GM10847 (cell line): Measurements from ENCODE around the gene SMIM17.

Experiments used
- POLR2A ChIP-seq: IDR thresholded peaks from 2 replicates; pipeline ENCODE4 v1.6.1; 2011; ENCODE audit not compliant: insufficient read length; ENCODE audit errors: extremely low read depth

Gene SMIM17

GRCh38 chr19:56642711-56643459 lies at the start of gene SMIM17:
Gene SMIM17 (plus strand): TSS chr19:56643159. CDS start chr19:56645668, 2,509 bp downstream.
- TF ChIP-seq POLR2A, result no peak

GRCh38 chr19:56594446-56594782 lies 48.5 kb upstream of the SMIM17 start:
- no peak for TF ChIP-seq POLR2A

- TF ChIP-seq POLR2A, result peak; percentile 39
These were observed 48.0 kb upstream of the SMIM17 start, which contains the start of gene ZNF71 for GRCh38 chr19:56594783-56595547. Gene ZNF71 (plus strand): TSS chr19:56595302. CDS start chr19:56601559, 6,257 bp downstream.

GRCh38 chr19:56595548-56595899 lies 47.4 kb upstream of the SMIM17 start:
- no peak for TF ChIP-seq POLR2A

- TF ChIP-seq POLR2A, result no peak
These were observed 46.3 kb upstream of the SMIM17 start for GRCh38 chr19:56596676-56597075.

GRCh38 chr19:56597696-56598095 lies 45.3 kb upstream of the SMIM17 start:
- TF ChIP-seq POLR2A, result no peak

DNA sequence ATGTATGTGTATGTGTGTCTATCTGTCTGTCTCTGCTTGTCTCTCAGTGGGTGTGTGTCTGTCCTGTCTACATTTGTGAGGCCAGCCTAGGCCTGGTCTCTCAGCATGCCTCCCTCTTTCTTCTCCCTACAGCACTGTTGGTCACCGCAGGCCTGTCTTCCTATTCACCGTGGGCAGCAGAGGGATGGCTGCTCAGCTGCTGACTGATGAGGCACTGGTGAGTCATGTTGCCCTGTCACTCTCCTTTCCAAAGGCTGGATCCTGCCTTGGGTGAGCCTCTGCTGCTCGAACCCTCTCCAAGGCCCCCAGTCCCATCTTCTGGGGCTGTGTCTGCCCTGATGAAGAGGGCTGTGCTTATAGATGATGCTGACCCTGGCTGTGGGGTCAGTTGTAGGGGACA lies 41.6 kb upstream of the SMIM17 start:
- no peak for TF ChIP-seq POLR2A

DNA sequence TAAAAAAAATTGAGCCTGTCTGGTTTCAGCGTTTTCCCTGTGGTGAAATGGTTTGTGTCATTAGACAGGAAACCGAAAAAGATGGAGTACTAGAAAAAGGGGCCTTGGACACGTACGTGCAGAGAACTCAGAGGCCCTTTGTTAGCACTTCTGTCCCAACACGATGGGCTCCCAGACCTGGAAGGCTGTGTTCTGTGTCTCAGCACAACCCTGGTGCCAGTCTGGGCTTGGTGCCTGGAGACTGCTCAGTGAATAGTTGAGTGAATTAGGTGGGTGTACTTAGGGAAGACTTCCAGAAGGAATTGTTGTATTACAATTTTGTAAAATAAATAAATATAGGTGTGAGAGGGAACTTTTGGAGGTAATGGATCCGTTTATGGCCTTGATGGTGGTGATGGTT lies 39.1 kb upstream of the SMIM17 start:
- TF ChIP-seq POLR2A, result no peak

- no peak for TF ChIP-seq POLR2A
These were observed 34.5 kb upstream of the SMIM17 start for GRCh38 chr19:56608274-56608964.

- TF ChIP-seq POLR2A, result no peak
These were observed 31.7 kb upstream of the SMIM17 start for GRCh38 chr19:56611288-56611687.

DNA sequence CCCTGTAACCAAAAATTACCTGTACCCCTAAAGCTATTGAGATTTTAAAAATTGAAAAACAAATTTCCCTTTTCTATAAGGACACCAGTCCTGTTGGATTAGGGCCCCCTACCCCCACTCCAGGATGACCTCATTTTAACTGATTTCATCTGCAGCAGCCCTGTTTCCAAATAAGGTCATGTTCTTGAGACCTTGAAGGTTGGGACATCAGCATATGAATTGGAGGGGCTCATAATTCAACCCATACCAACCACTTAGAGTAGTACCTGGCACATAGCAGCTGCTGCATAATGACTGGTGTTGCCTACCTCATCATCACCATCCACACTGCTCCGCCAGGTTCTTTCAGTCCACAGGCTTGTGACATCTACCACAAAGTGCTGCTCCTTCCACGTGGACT lies 30.2 kb upstream of the SMIM17 start:
- TF ChIP-seq POLR2A, result no peak

DNA sequence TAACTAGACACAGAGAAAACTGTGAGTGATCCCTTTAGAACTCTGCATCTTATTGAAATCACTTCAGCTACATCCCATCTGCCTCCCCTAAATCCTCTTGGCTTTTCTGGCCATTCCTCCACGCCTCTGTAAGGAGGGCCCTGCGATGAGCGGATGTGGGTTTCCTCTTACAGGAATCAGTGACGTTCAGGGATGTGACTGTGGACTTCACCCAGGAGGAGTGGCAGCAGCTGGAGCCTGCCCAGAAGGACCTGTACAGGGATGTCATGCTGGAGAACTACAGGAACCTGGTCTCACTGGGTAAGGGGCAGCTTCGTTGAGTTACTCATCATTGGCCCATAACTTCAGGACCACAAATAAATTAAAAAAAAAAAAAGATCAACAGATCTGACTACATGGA lies 29.3 kb upstream of the SMIM17 start:
- TF ChIP-seq POLR2A, result no peak

- TF ChIP-seq POLR2A, result no peak
These were observed 25.4 kb upstream of the SMIM17 start for GRCh38 chr19:56617531-56617930.

DNA sequence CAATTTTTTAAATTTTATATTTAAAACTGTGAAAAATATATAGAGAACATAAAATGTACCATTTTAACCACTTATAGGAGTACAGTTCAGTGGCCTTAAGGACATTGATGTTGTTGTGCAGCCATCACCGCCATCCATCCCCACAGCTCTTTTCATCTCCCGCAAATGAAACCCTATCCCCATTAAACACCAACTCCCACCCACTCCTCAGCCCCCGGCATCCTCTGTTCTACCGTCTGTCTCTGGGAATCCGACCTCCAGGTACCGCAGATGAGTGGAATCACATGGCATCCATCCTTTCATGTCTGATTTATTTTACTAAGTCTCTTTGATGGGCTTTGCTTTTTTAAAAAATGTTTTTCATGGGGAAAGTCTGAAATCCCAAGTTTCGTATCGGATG lies 23.8 kb upstream of the SMIM17 start:
- no peak for TF ChIP-seq POLR2A

DNA sequence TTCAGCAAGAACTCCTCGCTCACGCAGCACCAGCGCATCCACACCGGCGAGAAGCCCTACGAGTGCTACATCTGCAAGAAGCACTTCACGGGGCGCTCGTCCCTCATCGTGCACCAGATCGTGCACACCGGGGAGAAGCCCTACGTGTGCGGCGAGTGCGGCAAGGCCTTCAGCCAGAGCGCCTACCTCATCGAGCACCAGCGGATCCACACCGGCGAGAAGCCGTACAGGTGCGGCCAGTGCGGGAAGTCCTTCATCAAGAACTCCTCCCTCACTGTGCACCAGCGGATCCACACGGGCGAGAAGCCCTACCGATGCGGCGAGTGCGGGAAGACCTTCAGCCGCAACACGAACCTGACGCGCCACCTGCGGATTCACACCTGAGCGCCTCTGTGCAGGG lies 20.6 kb upstream of the SMIM17 start:
- no peak for TF ChIP-seq POLR2A

DNA sequence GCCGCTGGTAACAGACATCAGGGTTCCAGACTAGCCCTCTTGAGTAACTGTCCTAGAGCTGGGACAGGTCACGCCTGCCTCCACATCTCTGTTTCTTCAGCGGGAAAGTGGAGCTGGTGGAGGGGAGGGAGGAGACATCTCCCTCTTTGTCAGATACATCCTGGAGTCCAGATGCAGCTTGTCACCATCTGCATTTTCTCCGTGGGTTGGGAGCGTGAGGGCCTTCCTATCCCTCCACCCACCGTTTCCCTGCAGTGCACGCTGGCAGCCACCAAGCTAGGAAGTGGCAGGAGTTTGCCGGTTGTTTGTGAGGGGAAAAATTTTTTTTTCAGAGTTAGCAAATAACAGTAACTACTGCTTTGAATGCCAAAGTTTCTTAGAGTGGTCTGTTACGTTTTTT lies 20.0 kb upstream of the SMIM17 start:
- TF ChIP-seq POLR2A, result no peak
